SK-N-SH treated with all-trans-retinoic acid at 6 μM for 48 hours (cell line): ENCODE data around the gene MTA3.

Experiments
- ATAC-seq: fragments of 200-7000 bp; cut with Tn5 transposase; 3 replicates; pipeline ENCODE4 v1.9.1; 2020; ENCODE audit warnings: mild to moderate bottlenecking, moderate library complexity
- ARNTL ChIP-seq: fragments of 450-650 bp; formaldehyde crosslinking; IDR thresholded peaks from 2 replicates; pipeline ENCODE4 v1.5.0; 2020; ENCODE audit warnings: low read depth, mild to moderate bottlenecking, moderate library complexity, borderline replicate concordance
- CSDC2 ChIP-seq: fragments of 250-450 bp; sonication (Bioruptor Pico); IDR thresholded peaks from 2 replicates; pipeline ENCODE4 v1.5.0; 2020; ENCODE audit warnings: mild to moderate bottlenecking, moderate library complexity
- ESRRG ChIP-seq: fragments of 250-450 bp; sonication (Bioruptor Pico); IDR thresholded peaks from 2 replicates; pipeline ENCODE4 v1.6.1; 2021; ENCODE audit warnings: mild to moderate bottlenecking
- GLIS3 ChIP-seq: fragments of 250-450 bp; sonication (Bioruptor Pico); IDR thresholded peaks from 2 replicates; pipeline ENCODE4 v1.5.0; 2020; ENCODE audit warnings: mild to moderate bottlenecking, moderate library complexity
- OSR1 ChIP-seq: fragments of 250-450 bp; sonication (Bioruptor Pico); IDR thresholded peaks from 2 replicates; pipeline ENCODE4 v1.8.0; 2022; ENCODE audit warnings: moderate library complexity, mild to moderate bottlenecking, inconsistent platforms
- PATZ1 ChIP-seq: fragments of 250-450 bp; sonication (Bioruptor Pico); IDR thresholded peaks from 2 replicates; pipeline ENCODE4 v1.8.0; 2020; ENCODE audit warnings: mild to moderate bottlenecking, moderate library complexity, borderline replicate concordance
- PPARA ChIP-seq: fragments of 250-450 bp; sonication (Bioruptor Pico); IDR thresholded peaks from 2 replicates; pipeline ENCODE4 v1.5.0; 2020; ENCODE audit warnings: mild to moderate bottlenecking, borderline replicate concordance
- SNAI2 ChIP-seq: fragments of 250-450 bp; sonication (Bioruptor Pico); IDR thresholded peaks from 2 replicates; pipeline ENCODE4 v1.5.0; 2020; ENCODE audit warnings: mild to moderate bottlenecking, moderate library complexity
- TCF4 ChIP-seq: fragments of 250-450 bp; sonication (Bioruptor Pico); IDR thresholded peaks from 2 replicates; pipeline ENCODE4 v1.8.0; 2021; ENCODE audit warnings: mild to moderate bottlenecking, moderate library complexity, borderline replicate concordance
- TOX ChIP-seq: fragments of 250-450 bp; sonication (Bioruptor Pico); IDR thresholded peaks from 2 replicates; pipeline ENCODE4 v1.8.0; 2021; ENCODE audit warnings: mild to moderate bottlenecking, moderate library complexity, borderline replicate concordance
- ZC3H10 ChIP-seq: fragments of 250-450 bp; sonication (Bioruptor Pico); IDR thresholded peaks from 2 replicates; pipeline ENCODE4 v1.5.1; 2021; ENCODE audit warnings: mild to moderate bottlenecking, moderate library complexity
- ZFP3 ChIP-seq: fragments of 250-450 bp; sonication (Bioruptor Pico); IDR thresholded peaks from 2 replicates; pipeline ENCODE4 v1.5.0; 2020; ENCODE audit warnings: mild to moderate bottlenecking, moderate library complexity
- ZFP30 ChIP-seq: fragments of 450-650 bp; formaldehyde crosslinking; IDR thresholded peaks from 2 replicates; pipeline ENCODE4 v1.5.0; 2022; ENCODE audit warnings: mild to moderate bottlenecking, moderate library complexity
- ZNF565 ChIP-seq: fragments of 450-650 bp; formaldehyde crosslinking; conservative IDR thresholded peaks from 2 replicates; pipeline ENCODE4 v1.5.0; 2020; ENCODE audit warnings: low read depth, mild to moderate bottlenecking, moderate library complexity
- ZNF70 ChIP-seq: fragments of 450-650 bp; formaldehyde crosslinking; IDR thresholded peaks from 2 replicates; pipeline ENCODE4 v1.5.0; 2020; ENCODE audit warnings: mild to moderate bottlenecking, moderate library complexity
- ZNF8 ChIP-seq: fragments of 450-650 bp; formaldehyde crosslinking; IDR thresholded peaks from 2 replicates; pipeline ENCODE4 v1.5.0; 2020; ENCODE audit warnings: mild to moderate bottlenecking, moderate library complexity
- TF ChIP-seq, protein P1 (sequence below): fragments of 250-450 bp; sonication (Bioruptor Pico); IDR thresholded peaks from 2 replicates; pipeline ENCODE4 v1.5.0; 2020; ENCODE audit warnings: mild to moderate bottlenecking, moderate library complexity
- TF ChIP-seq, protein P2 (sequence below): fragments of 250-450 bp; sonication (Bioruptor Pico); IDR thresholded peaks from 2 replicates; pipeline ENCODE4 v1.5.1; 2020; ENCODE audit warnings: low read depth, mild to moderate bottlenecking, moderate library complexity
- TF ChIP-seq, protein P3 (sequence below): fragments of 250-450 bp; sonication (Bioruptor Pico); IDR thresholded peaks from 2 replicates; pipeline ENCODE4 v1.8.0; 2021; ENCODE audit warnings: low read depth, mild to moderate bottlenecking, moderate library complexity, borderline replicate concordance
- TF ChIP-seq, protein P4 (sequence below): fragments of 250-450 bp; sonication (Bioruptor Pico); IDR thresholded peaks from 2 replicates; pipeline ENCODE4 v1.5.1; 2021; ENCODE audit warnings: mild to moderate bottlenecking, moderate library complexity

Gene MTA3

GRCh38 chr2:42554392-42554791 is 14.0 kb upstream of the MTA3 start:
- ATAC-seq, result no peak
- no peak for TF ChIP-seq PATZ1
- no peak for TF ChIP-seq ZFP3 (CRISPR knock-in tag)
- TF ChIP-seq PPARA (CRISPR knock-in tag), result no peak
- TF ChIP-seq GLIS3 (CRISPR knock-in tag), result no peak
- TF ChIP-seq, protein P1, sequence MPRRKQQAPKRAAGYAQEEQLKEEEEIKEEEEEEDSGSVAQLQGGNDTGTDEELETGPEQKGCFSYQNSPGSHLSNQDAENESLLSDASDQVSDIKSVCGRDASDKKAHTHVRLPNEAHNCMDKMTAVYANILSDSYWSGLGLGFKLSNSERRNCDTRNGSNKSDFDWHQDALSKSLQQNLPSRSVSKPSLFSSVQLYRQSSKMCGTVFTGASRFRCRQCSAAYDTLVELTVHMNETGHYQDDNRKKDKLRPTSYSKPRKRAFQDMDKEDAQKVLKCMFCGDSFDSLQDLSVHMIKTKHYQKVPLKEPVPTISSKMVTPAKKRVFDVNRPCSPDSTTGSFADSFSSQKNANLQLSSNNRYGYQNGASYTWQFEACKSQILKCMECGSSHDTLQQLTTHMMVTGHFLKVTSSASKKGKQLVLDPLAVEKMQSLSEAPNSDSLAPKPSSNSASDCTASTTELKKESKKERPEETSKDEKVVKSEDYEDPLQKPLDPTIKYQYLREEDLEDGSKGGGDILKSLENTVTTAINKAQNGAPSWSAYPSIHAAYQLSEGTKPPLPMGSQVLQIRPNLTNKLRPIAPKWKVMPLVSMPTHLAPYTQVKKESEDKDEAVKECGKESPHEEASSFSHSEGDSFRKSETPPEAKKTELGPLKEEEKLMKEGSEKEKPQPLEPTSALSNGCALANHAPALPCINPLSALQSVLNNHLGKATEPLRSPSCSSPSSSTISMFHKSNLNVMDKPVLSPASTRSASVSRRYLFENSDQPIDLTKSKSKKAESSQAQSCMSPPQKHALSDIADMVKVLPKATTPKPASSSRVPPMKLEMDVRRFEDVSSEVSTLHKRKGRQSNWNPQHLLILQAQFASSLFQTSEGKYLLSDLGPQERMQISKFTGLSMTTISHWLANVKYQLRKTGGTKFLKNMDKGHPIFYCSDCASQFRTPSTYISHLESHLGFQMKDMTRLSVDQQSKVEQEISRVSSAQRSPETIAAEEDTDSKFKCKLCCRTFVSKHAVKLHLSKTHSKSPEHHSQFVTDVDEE (CRISPR knock-in tag), result no peak
- TF ChIP-seq ZNF8 (CRISPR knock-in tag), result no peak
- TF ChIP-seq SNAI2 (CRISPR knock-in tag), result no peak
- no peak for TF ChIP-seq OSR1 (CRISPR knock-in tag)
- TF ChIP-seq ZFP30 (CRISPR knock-in tag), result no peak
- TF ChIP-seq TOX (CRISPR knock-in tag), result no peak
- no peak for TF ChIP-seq ZNF565 (CRISPR knock-in tag)
- TF ChIP-seq, protein P2, sequence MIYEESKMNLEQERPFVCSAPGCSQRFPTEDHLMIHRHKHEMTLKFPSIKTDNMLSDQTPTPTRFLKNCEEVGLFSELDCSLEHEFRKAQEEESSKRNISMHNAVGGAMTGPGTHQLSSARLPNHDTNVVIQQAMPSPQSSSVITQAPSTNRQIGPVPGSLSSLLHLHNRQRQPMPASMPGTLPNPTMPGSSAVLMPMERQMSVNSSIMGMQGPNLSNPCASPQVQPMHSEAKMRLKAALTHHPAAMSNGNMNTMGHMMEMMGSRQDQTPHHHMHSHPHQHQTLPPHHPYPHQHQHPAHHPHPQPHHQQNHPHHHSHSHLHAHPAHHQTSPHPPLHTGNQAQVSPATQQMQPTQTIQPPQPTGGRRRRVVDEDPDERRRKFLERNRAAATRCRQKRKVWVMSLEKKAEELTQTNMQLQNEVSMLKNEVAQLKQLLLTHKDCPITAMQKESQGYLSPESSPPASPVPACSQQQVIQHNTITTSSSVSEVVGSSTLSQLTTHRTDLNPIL (CRISPR knock-in tag), result no peak
- TF ChIP-seq CSDC2 (CRISPR knock-in tag), result no peak
- no peak for TF ChIP-seq ZC3H10
- no peak for TF ChIP-seq TCF4 (CRISPR knock-in tag)
- no peak for TF ChIP-seq ESRRG (CRISPR knock-in tag)
- no peak for TF ChIP-seq ARNTL (CRISPR knock-in tag)
- TF ChIP-seq, protein P3, sequence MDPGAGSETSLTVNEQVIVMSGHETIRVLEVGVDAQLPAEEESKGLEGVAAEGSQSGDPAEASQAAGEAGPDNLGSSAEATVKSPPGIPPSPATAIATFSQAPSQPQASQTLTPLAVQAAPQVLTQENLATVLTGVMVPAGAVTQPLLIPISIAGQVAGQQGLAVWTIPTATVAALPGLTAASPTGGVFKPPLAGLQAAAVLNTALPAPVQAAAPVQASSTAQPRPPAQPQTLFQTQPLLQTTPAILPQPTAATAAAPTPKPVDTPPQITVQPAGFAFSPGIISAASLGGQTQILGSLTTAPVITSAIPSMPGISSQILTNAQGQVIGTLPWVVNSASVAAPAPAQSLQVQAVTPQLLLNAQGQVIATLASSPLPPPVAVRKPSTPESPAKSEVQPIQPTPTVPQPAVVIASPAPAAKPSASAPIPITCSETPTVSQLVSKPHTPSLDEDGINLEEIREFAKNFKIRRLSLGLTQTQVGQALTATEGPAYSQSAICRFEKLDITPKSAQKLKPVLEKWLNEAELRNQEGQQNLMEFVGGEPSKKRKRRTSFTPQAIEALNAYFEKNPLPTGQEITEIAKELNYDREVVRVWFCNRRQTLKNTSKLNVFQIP (CRISPR knock-in tag), result no peak
- TF ChIP-seq ZNF70 (CRISPR knock-in tag), result no peak
- TF ChIP-seq, protein P4, sequence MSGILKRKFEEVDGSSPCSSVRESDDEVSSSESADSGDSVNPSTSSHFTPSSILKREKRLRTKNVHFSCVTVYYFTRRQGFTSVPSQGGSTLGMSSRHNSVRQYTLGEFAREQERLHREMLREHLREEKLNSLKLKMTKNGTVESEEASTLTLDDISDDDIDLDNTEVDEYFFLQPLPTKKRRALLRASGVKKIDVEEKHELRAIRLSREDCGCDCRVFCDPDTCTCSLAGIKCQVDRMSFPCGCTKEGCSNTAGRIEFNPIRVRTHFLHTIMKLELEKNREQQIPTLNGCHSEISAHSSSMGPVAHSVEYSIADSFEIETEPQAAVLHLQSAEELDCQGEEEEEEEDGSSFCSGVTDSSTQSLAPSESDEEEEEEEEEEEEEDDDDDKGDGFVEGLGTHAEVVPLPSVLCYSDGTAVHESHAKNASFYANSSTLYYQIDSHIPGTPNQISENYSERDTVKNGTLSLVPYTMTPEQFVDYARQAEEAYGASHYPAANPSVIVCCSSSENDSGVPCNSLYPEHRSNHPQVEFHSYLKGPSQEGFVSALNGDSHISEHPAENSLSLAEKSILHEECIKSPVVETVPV (CRISPR knock-in tag), result no peak

GRCh38 chr2:42556315-42556890 is 12.0 kb upstream of the MTA3 start:
- ATAC-seq, result no peak
- TF ChIP-seq PATZ1, result no peak
- TF ChIP-seq ZFP30 (CRISPR knock-in tag), result no peak
- no peak for TF ChIP-seq GLIS3 (CRISPR knock-in tag)
- TF ChIP-seq ZNF8 (CRISPR knock-in tag), result no peak
